HCT116 (cell line): Measurements from ENCODE around the gene ACOXL. TPM values are rescaled to one million over a fixed set of nuclear protein-coding genes. Genes with fewer than 3 reads are reported as not detected.

Experiments
- ATAC-seq: fragments of 200-7000 bp; cut with Tn5 transposase; 2 replicates; pipeline ENCODE4 v1.9.1; 2020; ENCODE audit warnings: mild to moderate bottlenecking, moderate library complexity
- BruUV-seq: library from RNA; stranded (reverse); fragments of 400-500 nt; replicated peaks from 2 replicates; lab custom pipeline; 2021; lab: Mats Ljungman, UMichigan
- CTCF ChIA-PET: fragments of 300-600 bp; sonication (Branson Sonifier 250); formaldehyde crosslinking; loops from one replicate; lab custom pipeline; 2021; ENCODE audit warnings: antibody characterized with exemption; lab: Charles Lee
- POLR2A ChIA-PET: fragments of 300-600, 350-600 bp; sonication (Branson Sonifier 250); formaldehyde crosslinking; loops from one replicate; lab custom pipeline; 2021; ENCODE audit warnings: antibody characterized with exemption; lab: Charles Lee
- RAD21 ChIA-PET, 2 experiments: fragments of 300-600 bp; sonication (Branson Sonifier 250); formaldehyde crosslinking; loops; one replicate each; lab custom pipeline; 2023; ENCODE audit warnings: low total read pairs in 2 of 2; ENCODE audit not compliant: uncharacterized antibody in 2 of 2, unreplicated experiment in 2 of 2, low non-redundant PET in 1 of 2; lab: Charles Lee
- DNase-seq: peaks from one replicate; pipeline ENCODE4 v3.0.0-alpha.2; 2010; ENCODE audit warnings: low read depth, low spot score
- H2AFZ ChIP-seq: fragments of 200-600 bp; shearing (Covaris generic), sonication (generic); 2 replicates; pipeline ENCODE4 v1.6.1; 2017; ENCODE audit warnings: low read depth, mixed run types, mixed read lengths, antibody characterized with exemption, low read length; ENCODE audit not compliant: poor library complexity, severe bottlenecking
- H3K27ac ChIP-seq: 2 replicates; pipeline ENCODE4 v1.5.1; 2012; ENCODE audit warnings: low read depth, low read length
- H3K27me3 ChIP-seq: fragments of 200-600 bp; sonication (generic); 2 replicates; pipeline ENCODE4 v1.6.1; 2016; ENCODE audit warnings: mixed run types, low read length, mixed read lengths; ENCODE audit not compliant: insufficient read depth
- H3K36me3 ChIP-seq, 2 experiments: fragments of 200-500 bp in 1 of 2; fragments of 200-600 bp in 1 of 2; sonication (Bioruptor generic) in 1 of 2; sonication (generic) in 1 of 2; 2 replicates each; pipeline versions ENCODE4 v1.5.1 to v1.6.1; 2014 to 2016; ENCODE audit warnings: low read length in 2 of 2, inconsistent platforms in 1 of 2, mixed read lengths in 1 of 2, mixed run types in 1 of 2; ENCODE audit not compliant: insufficient read depth in 2 of 2, control insufficient read depth in 1 of 2
- H3K4me1 ChIP-seq, 2 experiments: fragments of 200-600 bp in 1 of 2; sonication (generic) in 1 of 2; 2 replicates each; pipeline versions ENCODE4 v1.5.1 to v1.6.1; 2012 to 2017; ENCODE audit warnings: low read length in 2 of 2, inconsistent platforms in 1 of 2, mild to moderate bottlenecking in 1 of 2, mixed read lengths in 1 of 2, mixed run types in 1 of 2, moderate library complexity in 1 of 2; ENCODE audit not compliant: insufficient read depth in 2 of 2, control insufficient read depth in 1 of 2
- H3K4me2 ChIP-seq: fragments of 200-600 bp; sonication (generic); 2 replicates; pipeline ENCODE4 v1.6.1; 2017; ENCODE audit warnings: mixed run types, low read length, mixed read lengths
- H3K4me3 ChIP-seq, 2 experiments: fragments of 200-600 bp in 1 of 2; sonication (generic) in 1 of 2; replicated peaks in 1 of 2; 2 replicates each; pipeline ENCODE4 v1.5.1; 2011 to 2016; ENCODE audit warnings: low read length in 2 of 2, control low read depth in 1 of 2, low read depth in 1 of 2, mild to moderate bottlenecking in 1 of 2, mixed read lengths in 1 of 2, mixed run types in 1 of 2
- H3K79me2 ChIP-seq: fragments of 200-600 bp; sonication (generic); 2 replicates; pipeline ENCODE4 v1.6.1; 2017; ENCODE audit warnings: mild to moderate bottlenecking, mixed run types, low read length, moderate library complexity, mixed read lengths; ENCODE audit not compliant: insufficient read depth
- H3K9ac ChIP-seq: fragments of 200-600 bp; sonication (generic); 2 replicates; pipeline ENCODE4 v1.6.1; 2016; ENCODE audit warnings: low read length, mixed read lengths
- H3K9me2 ChIP-seq: fragments of 200-600 bp; sonication (generic), shearing (Covaris generic); 2 replicates; pipeline ENCODE4 v1.6.1; 2017; ENCODE audit warnings: mixed run types, mild to moderate bottlenecking, moderate library complexity; ENCODE audit not compliant: insufficient read depth
- H3K9me3 ChIP-seq, 2 experiments: fragments of 200-500 bp in 1 of 2; fragments of 200-600 bp in 1 of 2; sonication (Bioruptor generic) in 1 of 2; sonication (generic) in 1 of 2; 2 replicates each; pipeline ENCODE4 v1.6.1; 2014 to 2017; ENCODE audit warnings: low read length in 2 of 2, mixed read lengths in 2 of 2, inconsistent platforms in 1 of 2, low read depth in 1 of 2, mild to moderate bottlenecking in 1 of 2, mixed run types in 1 of 2, moderate library complexity in 1 of 2; ENCODE audit not compliant: control insufficient read depth in 1 of 2, insufficient read depth in 1 of 2
- H4K20me1 ChIP-seq: fragments of 200-600 bp; sonication (generic), shearing (Covaris generic); 2 replicates; pipeline ENCODE4 v1.6.1; 2017; ENCODE audit warnings: mixed run types, mild to moderate bottlenecking, moderate library complexity; ENCODE audit not compliant: insufficient read depth
- ATF3 ChIP-seq: IDR thresholded peaks from 2 replicates; pipeline ENCODE4 v1.6.1; 2012
- CBX3 ChIP-seq: IDR thresholded peaks from 2 replicates; pipeline ENCODE4 v1.6.1; 2012; ENCODE audit warnings: low read depth
- CEBPB ChIP-seq: IDR thresholded peaks from 2 replicates; pipeline ENCODE4 v1.6.1; 2012; ENCODE audit warnings: low read depth
- EGR1 ChIP-seq: IDR thresholded peaks from 2 replicates; pipeline ENCODE4 v1.6.1; 2012; ENCODE audit warnings: low read depth
- ELF1 ChIP-seq: IDR thresholded peaks from 2 replicates; pipeline ENCODE4 v1.6.1; 2012; ENCODE audit warnings: low read depth, borderline replicate concordance
- EZH2 ChIP-seq: fragments of 200-600 bp; sonication (generic); IDR thresholded peaks from 2 replicates; pipeline ENCODE4 v1.6.1; 2017; ENCODE audit warnings: antibody characterized with exemption, mixed run types
- FOSL1 ChIP-seq: IDR thresholded peaks from 2 replicates; pipeline ENCODE4 v1.6.1; 2012; ENCODE audit warnings: low read depth
- POLR2A ChIP-seq: IDR thresholded peaks from 2 replicates; pipeline ENCODE4 v1.7.0; 2011; ENCODE audit warnings: borderline replicate concordance; ENCODE audit not compliant: insufficient read depth, insufficient read length; ENCODE audit errors: extremely low read depth
- POLR2AphosphoS5 ChIP-seq: IDR thresholded peaks from 2 replicates; pipeline ENCODE4 v1.6.1; 2011; ENCODE audit warnings: mild to moderate bottlenecking, low read depth, low read length, moderate library complexity
- RAD21 ChIP-seq: IDR thresholded peaks from 2 replicates; pipeline ENCODE4 v1.6.1; 2012; ENCODE audit warnings: low read depth, mild to moderate bottlenecking
- REST ChIP-seq: IDR thresholded peaks from 2 replicates; pipeline ENCODE4 v1.6.1; 2012; ENCODE audit warnings: low read depth
- SIN3A ChIP-seq: IDR thresholded peaks from 2 replicates; pipeline ENCODE4 v1.6.1; 2012; ENCODE audit warnings: low read depth
- SP1 ChIP-seq: IDR thresholded peaks from 2 replicates; pipeline ENCODE4 v1.6.1; 2012; ENCODE audit warnings: low read depth
- SRF ChIP-seq: IDR thresholded peaks from 2 replicates; pipeline ENCODE4 v1.6.1; 2012; ENCODE audit warnings: low read depth
- YY1 ChIP-seq: IDR thresholded peaks from 2 replicates; pipeline ENCODE4 v1.6.1; 2011; ENCODE audit warnings: low read length, low read depth, moderate library complexity, mild to moderate bottlenecking; ENCODE audit not compliant: insufficient replicate concordance; ENCODE audit errors: extremely low read depth
- ZFX ChIP-seq: fragments of 450-650 bp; IDR thresholded peaks from 2 replicates; pipeline ENCODE4 v1.6.1; 2017
- ZNF274 ChIP-seq: fragments of 200-500 bp; sonication (Bioruptor generic); IDR thresholded peaks from 2 replicates; pipeline ENCODE4 v1.6.1; 2014; ENCODE audit warnings: mild to moderate bottlenecking, low read depth, low read length, inconsistent platforms
- intact Hi-C: fragments of 100-400 bp; cut with micrococcal nuclease; formaldehyde crosslinking; loops from 2 replicates; pipeline ENCODE4 v1.10.0; 2022
- total RNA-seq: library from RNA; stranded (reverse); gene quantifications from one replicate; pipeline ENCODE4 v1.2.1, GENCODE V29; 2021; ENCODE audit not compliant: unreplicated experiment
- TF ChIP-seq, protein P1 (sequence below), 3 experiments: fragments of 200-600 bp in 1 of 3; sonication (generic) in 1 of 3; IDR thresholded peaks in 2 of 3; conservative IDR thresholded peaks in 1 of 3; 2 replicates each; pipeline ENCODE4 v1.5.1; 2012 to 2017; ENCODE audit warnings: low read depth in 2 of 3, low read length in 2 of 3, antibody characterized with exemption in 1 of 3, borderline replicate concordance in 1 of 3, control low read depth in 1 of 3, mild to moderate bottlenecking in 1 of 3, mixed read lengths in 1 of 3, mixed run types in 1 of 3, moderate library complexity in 1 of 3; ENCODE audit not compliant: insufficient read depth in 1 of 3
- TF ChIP-seq, protein P2 (sequence below): IDR thresholded peaks from 2 replicates; pipeline ENCODE4 v1.6.1; 2012
- TF ChIP-seq, protein P3 (sequence below): IDR thresholded peaks from 2 replicates; pipeline ENCODE4 v1.6.1; 2011; ENCODE audit warnings: mild to moderate bottlenecking, low read length, moderate library complexity; ENCODE audit not compliant: insufficient replicate concordance; ENCODE audit errors: extremely low read depth

The ACOXL gene
- total RNA-seq, 1 experiment from 2014 or later: 5.5 TPM

DNA sequence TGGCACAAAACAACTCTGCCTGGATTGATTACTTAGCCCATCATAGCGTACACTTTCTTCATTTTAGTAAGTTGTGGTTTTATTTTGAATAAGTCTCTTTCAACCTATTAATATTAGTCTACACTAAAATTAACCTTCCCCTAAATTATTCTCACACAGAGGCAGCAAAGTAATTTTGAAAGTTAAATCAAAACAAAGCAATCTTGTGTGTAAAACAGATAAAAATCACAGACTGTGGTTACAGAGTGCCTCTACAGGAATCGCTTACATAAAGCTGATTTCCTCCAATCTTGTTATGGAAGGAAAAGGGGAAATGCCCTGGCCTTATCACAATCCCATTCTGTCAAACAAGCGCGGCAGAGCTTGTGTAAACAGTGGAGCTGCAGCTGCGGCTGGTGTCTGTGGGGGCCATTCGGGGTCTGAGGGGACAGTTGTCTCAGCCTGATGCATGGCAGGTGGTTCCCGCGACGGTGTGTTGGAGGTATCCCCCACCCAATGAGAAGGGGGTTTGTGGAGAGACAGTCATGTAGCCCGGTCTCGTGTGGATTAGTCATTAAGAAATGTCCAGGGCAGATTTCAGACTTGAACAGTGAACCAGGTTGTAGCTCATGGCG lies 430.5 kb downstream of the ACOXL start:
- DNase-seq (no peak), ATAC-seq (no peak)
- RAD21 ChIA-PET: no interaction called here
- Histone ChIP-seq H3K4me2 (no peak overlapping the region), H3K9me2 (no peaks in the 10 kb centered on the region), H3K9me3 (no peaks in the 10 kb centered on the region), H3K4me1 (peaks cover 9 to 20% of the 10 kb centered on the region in 2 experiments), H3K4me3 (no peak overlapping the region), H2AFZ (no peak overlapping the region), H4K20me1 (no peaks in the 10 kb centered on the region), H3K27me3 (no peaks in the 10 kb centered on the region), H3K9ac (no peak overlapping the region), H3K36me3 (peaks cover 12 to 15% of the 10 kb centered on the region in 2 experiments; a peak in 3 of 4 replicates), H3K79me2 (peaks cover 4% of the 10 kb centered on the region), H3K27ac (no peak overlapping the region)
- intact Hi-C loops: no loop called here
- POLR2A ChIA-PET: no interaction called here
- TF ChIP-seq ATF3 (no peak), EZH2 (no peak), POLR2A (no peak), ZFX (no peak), SIN3A (no peak), EGR1 (no peak), ELF1 (no peak), YY1 (no peak), REST (no peak), SRF (no peak), POLR2AphosphoS5 (no peak), CEBPB (no peak), SP1 (no peak), RAD21 (no peak), CBX3 (no peak), ZNF274 (no peak), FOSL1 (no peak)
- TF ChIP-seq, protein P1, sequence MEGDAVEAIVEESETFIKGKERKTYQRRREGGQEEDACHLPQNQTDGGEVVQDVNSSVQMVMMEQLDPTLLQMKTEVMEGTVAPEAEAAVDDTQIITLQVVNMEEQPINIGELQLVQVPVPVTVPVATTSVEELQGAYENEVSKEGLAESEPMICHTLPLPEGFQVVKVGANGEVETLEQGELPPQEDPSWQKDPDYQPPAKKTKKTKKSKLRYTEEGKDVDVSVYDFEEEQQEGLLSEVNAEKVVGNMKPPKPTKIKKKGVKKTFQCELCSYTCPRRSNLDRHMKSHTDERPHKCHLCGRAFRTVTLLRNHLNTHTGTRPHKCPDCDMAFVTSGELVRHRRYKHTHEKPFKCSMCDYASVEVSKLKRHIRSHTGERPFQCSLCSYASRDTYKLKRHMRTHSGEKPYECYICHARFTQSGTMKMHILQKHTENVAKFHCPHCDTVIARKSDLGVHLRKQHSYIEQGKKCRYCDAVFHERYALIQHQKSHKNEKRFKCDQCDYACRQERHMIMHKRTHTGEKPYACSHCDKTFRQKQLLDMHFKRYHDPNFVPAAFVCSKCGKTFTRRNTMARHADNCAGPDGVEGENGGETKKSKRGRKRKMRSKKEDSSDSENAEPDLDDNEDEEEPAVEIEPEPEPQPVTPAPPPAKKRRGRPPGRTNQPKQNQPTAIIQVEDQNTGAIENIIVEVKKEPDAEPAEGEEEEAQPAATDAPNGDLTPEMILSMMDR (IDR thresholded peaks at IDR 0.05 in 2 of 3, conservative IDR thresholded peaks at IDR 0.05 in 1 of 3; ENCODE audit: borderline replicate concordance in 1 of 3, insufficient read depth in 1 of 3, low read depth in 2 of 3, low read length in 2 of 3): no peak
- TF ChIP-seq, protein P2, sequence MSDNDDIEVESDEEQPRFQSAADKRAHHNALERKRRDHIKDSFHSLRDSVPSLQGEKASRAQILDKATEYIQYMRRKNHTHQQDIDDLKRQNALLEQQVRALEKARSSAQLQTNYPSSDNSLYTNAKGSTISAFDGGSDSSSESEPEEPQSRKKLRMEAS: no peak
- TF ChIP-seq, protein P3, sequence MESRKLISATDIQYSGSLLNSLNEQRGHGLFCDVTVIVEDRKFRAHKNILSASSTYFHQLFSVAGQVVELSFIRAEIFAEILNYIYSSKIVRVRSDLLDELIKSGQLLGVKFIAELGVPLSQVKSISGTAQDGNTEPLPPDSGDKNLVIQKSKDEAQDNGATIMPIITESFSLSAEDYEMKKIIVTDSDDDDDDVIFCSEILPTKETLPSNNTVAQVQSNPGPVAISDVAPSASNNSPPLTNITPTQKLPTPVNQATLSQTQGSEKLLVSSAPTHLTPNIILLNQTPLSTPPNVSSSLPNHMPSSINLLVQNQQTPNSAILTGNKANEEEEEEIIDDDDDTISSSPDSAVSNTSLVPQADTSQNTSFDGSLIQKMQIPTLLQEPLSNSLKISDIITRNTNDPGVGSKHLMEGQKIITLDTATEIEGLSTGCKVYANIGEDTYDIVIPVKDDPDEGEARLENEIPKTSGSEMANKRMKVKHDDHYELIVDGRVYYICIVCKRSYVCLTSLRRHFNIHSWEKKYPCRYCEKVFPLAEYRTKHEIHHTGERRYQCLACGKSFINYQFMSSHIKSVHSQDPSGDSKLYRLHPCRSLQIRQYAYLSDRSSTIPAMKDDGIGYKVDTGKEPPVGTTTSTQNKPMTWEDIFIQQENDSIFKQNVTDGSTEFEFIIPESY: no peak
- BruUV-seq: no TSS peak
- CTCF ChIA-PET: no interaction called here
